ENCODE results near the gene INPP5F. TPM values are rescaled to one million over a fixed set of nuclear protein-coding genes. Genes with fewer than 3 reads are reported as not detected.

INPP5F gene
- polyA plus RNA-seq, 1 experiment = 4.1 TPM

DNA sequence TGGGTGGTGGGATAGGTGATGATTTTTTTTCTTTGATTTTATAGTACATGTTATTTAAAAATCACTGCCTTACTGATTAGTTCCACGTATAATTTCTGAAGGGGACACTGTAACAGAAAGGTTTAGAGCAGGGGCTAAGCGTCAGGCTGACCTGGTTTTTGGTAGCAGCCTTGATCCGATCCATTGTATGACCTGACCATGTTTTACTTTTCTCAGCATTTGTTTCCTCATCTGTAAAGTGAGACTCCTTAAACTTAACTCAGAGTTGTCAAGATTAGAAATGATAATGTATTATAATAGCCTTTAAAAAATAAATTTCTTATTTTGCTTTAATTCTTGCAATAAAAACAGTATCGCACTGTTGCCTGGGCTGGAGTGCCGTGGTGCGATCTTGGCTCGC lies 23.6 kb downstream of the INPP5F start:
- ChIA-PET CTCF (interaction anchor here (1.0 to 10.0 kb wide), 4 partner anchors 7 to 113 kb away, joined by 3 to 186 read pairs (median 15); no protein-coding TSS in a partner anchor), POLR2A (no interaction called here)
- TF ChIP-seq, protein P1, sequence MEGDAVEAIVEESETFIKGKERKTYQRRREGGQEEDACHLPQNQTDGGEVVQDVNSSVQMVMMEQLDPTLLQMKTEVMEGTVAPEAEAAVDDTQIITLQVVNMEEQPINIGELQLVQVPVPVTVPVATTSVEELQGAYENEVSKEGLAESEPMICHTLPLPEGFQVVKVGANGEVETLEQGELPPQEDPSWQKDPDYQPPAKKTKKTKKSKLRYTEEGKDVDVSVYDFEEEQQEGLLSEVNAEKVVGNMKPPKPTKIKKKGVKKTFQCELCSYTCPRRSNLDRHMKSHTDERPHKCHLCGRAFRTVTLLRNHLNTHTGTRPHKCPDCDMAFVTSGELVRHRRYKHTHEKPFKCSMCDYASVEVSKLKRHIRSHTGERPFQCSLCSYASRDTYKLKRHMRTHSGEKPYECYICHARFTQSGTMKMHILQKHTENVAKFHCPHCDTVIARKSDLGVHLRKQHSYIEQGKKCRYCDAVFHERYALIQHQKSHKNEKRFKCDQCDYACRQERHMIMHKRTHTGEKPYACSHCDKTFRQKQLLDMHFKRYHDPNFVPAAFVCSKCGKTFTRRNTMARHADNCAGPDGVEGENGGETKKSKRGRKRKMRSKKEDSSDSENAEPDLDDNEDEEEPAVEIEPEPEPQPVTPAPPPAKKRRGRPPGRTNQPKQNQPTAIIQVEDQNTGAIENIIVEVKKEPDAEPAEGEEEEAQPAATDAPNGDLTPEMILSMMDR (IDR thresholded peaks at IDR 0.05; ENCODE audit: insufficient read depth, low read depth, low read length) = no peak
- H3K36me3 ChIP-seq (ENCODE audit: control insufficient read depth, insufficient read depth, low read length) = no peaks in the 10 kb centered on the region
- H3K4me3 ChIP-seq (ENCODE audit: low read depth, low read length) = no peak overlapping the region
- no peaks in the 10 kb centered on the region for H3K27me3 ChIP-seq (ENCODE audit: control insufficient read depth, insufficient read depth, low read length)
- no peak for DNase-seq (ENCODE audit: low read depth)

DNA sequence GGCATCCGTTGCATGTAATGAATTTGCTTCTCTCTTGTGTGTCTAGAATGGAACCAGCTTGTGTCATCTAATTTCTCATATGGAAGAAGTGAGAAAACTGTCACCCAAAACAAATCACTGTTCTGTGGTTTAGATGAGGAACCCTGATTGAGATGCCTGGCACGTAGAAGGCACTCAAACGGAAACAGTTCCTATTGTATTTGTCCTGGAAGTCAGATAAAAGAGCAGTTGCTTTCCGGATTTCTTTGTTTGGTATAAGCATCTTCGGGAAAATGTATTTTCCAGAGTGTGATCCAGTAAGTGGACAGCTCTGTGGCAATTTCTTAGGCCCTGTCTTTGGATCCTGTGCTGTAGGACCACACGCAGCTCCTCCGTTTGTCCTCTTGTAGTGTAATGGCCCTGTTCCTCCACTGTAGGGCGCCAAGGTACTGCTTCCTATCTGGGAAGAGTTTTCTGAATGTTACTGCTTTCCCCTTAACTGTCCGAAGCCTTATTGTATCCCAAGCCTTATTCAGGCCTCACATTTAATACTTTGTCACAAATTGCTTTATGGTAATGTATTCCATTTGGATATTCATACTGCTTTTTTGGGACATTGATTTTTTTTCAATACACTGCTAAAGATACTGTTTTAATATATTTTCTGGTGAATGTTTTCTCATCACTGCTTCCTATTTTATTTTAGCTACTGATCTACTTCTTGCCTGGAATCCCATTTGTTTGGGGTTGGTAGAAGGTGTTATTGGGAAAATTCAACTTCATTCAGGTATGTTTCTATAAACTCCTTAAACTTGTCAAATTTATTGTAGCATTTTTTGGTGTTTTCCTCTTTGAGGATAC lies 24.8 kb downstream of the INPP5F start:
- Histone ChIP-seq H3K4me3 (ENCODE audit: low read depth, low read length) (no peak overlapping the region), H3K27me3 (ENCODE audit: control insufficient read depth, insufficient read depth, low read length) (no peaks in the 10 kb centered on the region), H3K36me3 (ENCODE audit: control insufficient read depth, insufficient read depth, low read length) (no peaks in the 10 kb centered on the region)
- TF ChIP-seq, protein P1 (IDR thresholded peaks at IDR 0.05; ENCODE audit: insufficient read depth, low read depth, low read length) = peak; percentile 94
- ChIA-PET POLR2A (interaction anchor here (0.6 kb wide), 1 partner anchor 237 kb away, joined by 3 read pairs; no protein-coding TSS in a partner anchor), CTCF (interaction anchor here (0.6 to 10.0 kb wide), 41 partner anchors 9 to 988 kb away, joined by 3 to 186 read pairs (median 4); partner anchors contain the start of genes INPP5F and MCMBP)
- no peak for DNase-seq (ENCODE audit: low read depth)

DNA sequence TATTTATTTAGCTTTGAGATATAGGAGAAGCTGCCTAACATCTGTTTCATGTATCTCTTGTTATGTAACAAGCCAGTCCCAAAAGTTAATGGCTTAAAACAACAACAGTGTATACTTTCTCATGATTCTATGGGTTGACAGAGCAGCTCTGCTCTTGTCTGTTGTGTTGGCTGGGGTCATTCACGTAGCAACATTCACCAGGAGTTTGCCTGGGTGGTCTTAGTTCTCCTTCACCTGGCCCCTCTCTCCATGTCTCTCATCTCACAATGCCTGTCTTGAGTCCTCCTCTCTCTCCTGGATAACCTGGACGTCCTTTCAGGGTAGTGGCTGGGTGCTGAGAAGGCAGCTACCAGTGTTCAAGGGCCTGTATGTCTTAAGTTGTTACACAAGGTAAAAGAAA lies 27.5 kb downstream of the INPP5F start:
- ChIA-PET POLR2A (no interaction called here), CTCF (interaction anchor here (1.0 to 10.0 kb wide), 2 partner anchors 21 to 110 kb away, joined by 3 to 186 read pairs; no protein-coding TSS in a partner anchor)

DNA sequence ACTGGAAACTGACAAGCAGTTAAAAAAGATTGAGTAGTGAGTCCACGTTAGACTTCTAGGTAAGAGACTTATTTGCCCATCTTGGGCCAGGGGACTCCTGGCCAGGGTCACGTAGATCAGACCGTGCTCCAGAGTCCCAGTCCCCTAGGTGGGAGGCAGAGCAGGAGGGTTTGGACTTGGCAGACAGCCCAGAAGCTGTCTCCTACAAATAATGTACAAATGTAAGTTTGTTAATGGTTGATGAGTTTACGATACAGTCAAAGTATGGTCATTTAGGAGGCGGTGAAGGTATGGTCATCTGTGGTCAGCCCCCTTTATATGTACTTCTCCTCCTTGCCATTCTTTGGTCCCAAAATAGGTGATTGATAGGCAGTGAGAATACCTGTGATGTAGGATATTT lies 28.2 kb downstream of the INPP5F start:
- DNase-seq (ENCODE audit: low read depth) = no peak
- no peaks in the 10 kb centered on the region for H3K27me3 ChIP-seq (ENCODE audit: control insufficient read depth, insufficient read depth, low read length)
- no peaks in the 10 kb centered on the region for H3K36me3 ChIP-seq (ENCODE audit: control insufficient read depth, insufficient read depth, low read length)
- POLR2A ChIA-PET = no interaction called here
- TF ChIP-seq, protein P1 (IDR thresholded peaks at IDR 0.05; ENCODE audit: insufficient read depth, low read depth, low read length) = no peak
- CTCF ChIA-PET = interaction anchor here (10.0 kb wide), 1 partner anchor 109 kb away, joined by 186 read pairs; no protein-coding TSS in a partner anchor
- H3K4me3 ChIP-seq (ENCODE audit: low read depth, low read length) = no peak overlapping the region

More for the DNA sequence above, 27.5 kb downstream of the INPP5F start:
- Histone ChIP-seq H3K27me3 (ENCODE audit: control insufficient read depth, insufficient read depth, low read length) (no peaks in the 10 kb centered on the region), H3K4me3 (ENCODE audit: low read depth, low read length) (no peak overlapping the region), H3K36me3 (ENCODE audit: control insufficient read depth, insufficient read depth, low read length) (no peaks in the 10 kb centered on the region)
- no peak for DNase-seq (ENCODE audit: low read depth)
- TF ChIP-seq, protein P1 (IDR thresholded peaks at IDR 0.05; ENCODE audit: insufficient read depth, low read depth, low read length) = no peak

DNA sequence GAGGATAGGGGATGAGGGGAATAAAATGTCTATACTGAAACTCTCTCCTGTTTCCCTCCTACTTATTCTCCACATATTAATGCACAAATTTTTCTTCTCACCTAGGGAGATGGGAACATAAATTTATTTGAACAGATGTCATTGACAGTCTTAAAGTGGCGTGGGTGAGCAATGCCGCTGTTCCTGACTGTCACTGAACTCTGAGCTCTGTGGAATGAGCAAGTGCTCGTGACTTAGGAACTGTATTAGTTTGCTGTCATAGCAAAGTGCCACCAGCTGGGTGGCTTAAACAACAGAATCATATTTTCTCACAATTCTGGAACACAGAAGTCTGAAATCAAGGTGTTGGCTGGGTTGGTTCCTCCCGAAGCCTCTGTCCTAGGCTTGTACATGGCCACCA lies 29.1 kb downstream of the INPP5F start:
- POLR2A ChIA-PET = no interaction called here
- CTCF ChIA-PET = interaction anchor here (0.6 to 10.0 kb wide), 3 partner anchors 14 to 108 kb away, joined by 3 to 186 read pairs (median 3); no protein-coding TSS in a partner anchor
- no peak for DNase-seq (ENCODE audit: low read depth)

More for the DNA sequence above, 29.1 kb downstream of the INPP5F start:
- Histone ChIP-seq H3K36me3 (ENCODE audit: control insufficient read depth, insufficient read depth, low read length) (no peaks in the 10 kb centered on the region), H3K27me3 (ENCODE audit: control insufficient read depth, insufficient read depth, low read length) (no peaks in the 10 kb centered on the region), H3K4me3 (ENCODE audit: low read depth, low read length) (no peak overlapping the region)
- TF ChIP-seq, protein P1 (IDR thresholded peaks at IDR 0.05; ENCODE audit: insufficient read depth, low read depth, low read length) = no peak
